ENCODE results near the gene CD72. TPM values are rescaled to one million over a fixed set of nuclear protein-coding genes. Genes with fewer than 3 reads are reported as not detected.

Gene CD72
- total and polyA plus RNA-seq, 7 donors, result 0.36 to 42.1 (median 1.2) TPM

DNA sequence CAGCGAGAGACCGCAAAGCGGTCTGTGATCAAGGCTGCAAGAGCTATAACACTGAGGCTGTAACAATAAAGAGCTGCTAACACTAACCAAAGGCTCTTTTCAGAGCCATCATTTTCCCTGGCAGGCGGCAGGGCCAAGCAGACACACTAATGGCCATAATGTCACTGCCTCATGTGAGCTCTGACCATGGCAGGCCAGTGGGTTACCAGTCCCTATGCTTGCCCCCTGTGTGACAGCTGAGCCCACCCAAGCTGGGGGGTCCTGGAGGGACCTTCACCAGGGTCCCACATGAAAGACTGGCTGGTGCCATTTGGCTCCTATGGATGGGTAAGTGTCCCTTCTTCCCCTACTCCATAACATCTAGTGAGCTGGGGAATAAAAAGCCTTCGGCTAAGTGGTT, 42.7 kb downstream of the CD72 start:
- no peak overlapping the region for H3K27ac ChIP-seq
- intact Hi-C loops (cut with DNase I), result no loop called here
- no peak for DNase-seq
- peaks cover 3 to 9% (median 4%) of the 10 kb centered on the region in 4 donors for H3K9me3 ChIP-seq
- no peaks in the 10 kb centered on the region for H3K4me1 ChIP-seq
- H3K36me3 ChIP-seq, result no peaks in the 10 kb centered on the region
- TF ChIP-seq POLR2AphosphoS5 (IDR thresholded peaks at IDR 0.05), result no peak
- TF ChIP-seq CTCF (IDR thresholded peaks at IDR 0.05), result no peak
- TF ChIP-seq EP300 (IDR thresholded peaks at IDR 0.05), result no peak
- TF ChIP-seq POLR2A (IDR thresholded peaks at IDR 0.05), result no peak
- H3K27me3 ChIP-seq, result no peaks in the 10 kb centered on the region
- WGBS, 2 donors, result 95 to 96% methylated on average over 5 of the region's 5 CpGs
- H3K4me3 ChIP-seq, result no peak overlapping the region

GRCh38 chr9:35574578-35575122, 43.6 kb downstream of the CD72 start:
- no peak for DNase-seq
- no peaks in the 10 kb centered on the region for H3K4me1 ChIP-seq
- H3K9me3 ChIP-seq, result peaks cover 0 to 5% (median 2%) of the 10 kb centered on the region in 4 donors
- no peak overlapping the region for H3K4me3 ChIP-seq
- 96 to 97% methylated on average over 2 of the region's 2 CpGs for WGBS, 2 donors
- TF ChIP-seq POLR2AphosphoS5 (IDR thresholded peaks at IDR 0.05) (no peak), EP300 (IDR thresholded peaks at IDR 0.05) (no peak), CTCF (IDR thresholded peaks at IDR 0.05) (no peak), POLR2A (IDR thresholded peaks at IDR 0.05) (no peak)
- intact Hi-C loops (cut with DNase I), result no loop called here
- no peak overlapping the region for H3K27ac ChIP-seq
- H3K27me3 ChIP-seq, result no peaks in the 10 kb centered on the region
- no peaks in the 10 kb centered on the region for H3K36me3 ChIP-seq

DNA sequence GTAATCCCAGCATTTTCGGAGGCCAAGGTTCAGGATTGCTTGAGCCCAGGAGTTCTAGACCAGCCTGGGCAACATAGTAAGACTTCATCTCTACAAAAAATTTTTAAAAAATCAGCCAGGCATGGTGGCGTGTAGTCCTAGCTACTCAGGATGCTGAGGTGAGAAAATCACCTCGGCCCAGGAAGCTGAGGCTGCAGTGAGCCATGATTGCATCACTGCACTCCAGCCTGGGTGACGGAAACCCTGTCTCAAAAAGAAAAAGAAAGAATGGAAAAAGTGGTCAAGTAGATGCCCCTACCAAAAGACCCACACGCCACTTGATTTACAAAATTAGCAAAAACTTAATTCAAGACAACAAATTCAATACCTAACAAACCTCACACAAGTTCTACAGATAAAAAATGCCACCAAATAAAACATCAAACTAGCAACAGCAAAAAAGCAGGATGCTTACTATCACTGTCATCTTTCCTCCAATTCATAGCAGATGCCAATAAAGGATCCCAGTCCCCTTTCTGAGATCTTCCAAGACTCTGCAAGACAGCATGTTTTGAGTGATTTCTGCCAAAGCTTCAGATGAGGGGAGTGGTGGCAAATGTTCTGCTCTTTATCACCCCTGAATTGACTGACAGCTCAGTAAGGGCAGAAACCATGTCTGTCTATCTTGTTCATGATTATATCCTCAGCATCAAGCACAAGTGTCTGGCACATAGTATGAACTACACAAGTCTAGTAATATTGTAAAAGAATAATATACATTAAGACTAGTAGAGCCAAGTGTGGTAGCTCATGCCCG, 47.3 kb downstream of the CD72 start:
- no peaks in the 10 kb centered on the region for H3K36me3 ChIP-seq
- WGBS, 2 donors, result 72 to 88% methylated on average over 6 of the region's 6 CpGs
- no peak for TF ChIP-seq CTCF (IDR thresholded peaks at IDR 0.05)
- no peak for TF ChIP-seq EP300 (IDR thresholded peaks at IDR 0.05)
- no peak for TF ChIP-seq POLR2A (IDR thresholded peaks at IDR 0.05)
- no peak for TF ChIP-seq POLR2AphosphoS5 (IDR thresholded peaks at IDR 0.05)
- no peaks in the 10 kb centered on the region for H3K4me1 ChIP-seq
- DNase-seq, result no peak
- H3K27me3 ChIP-seq, result no peaks in the 10 kb centered on the region
- intact Hi-C loops (cut with DNase I), result no loop called here
- no peaks in the 10 kb centered on the region for H3K9me3 ChIP-seq
- no peak overlapping the region for H3K27ac ChIP-seq
- H3K4me3 ChIP-seq, result no peak overlapping the region

DNA sequence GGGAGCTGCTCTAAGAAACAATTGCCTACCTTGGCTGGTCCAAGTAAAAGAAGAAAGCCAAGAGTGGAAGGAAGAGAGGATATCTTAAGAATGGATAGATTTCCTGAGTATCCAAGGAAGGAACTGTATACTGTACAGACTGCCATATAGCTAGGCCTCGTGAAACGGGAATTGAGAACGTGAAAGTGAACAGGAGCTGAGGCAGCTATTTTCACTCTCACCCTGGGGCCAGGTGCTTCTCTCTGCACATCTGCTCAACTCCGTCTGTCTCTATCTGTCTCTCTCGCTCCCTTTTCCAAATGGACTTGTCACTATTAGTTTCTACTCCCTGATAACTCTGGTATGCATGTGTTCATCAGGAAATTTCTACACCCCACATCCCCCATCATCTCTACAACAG, 49.0 kb downstream of the CD72 start:
- TF ChIP-seq CTCF (IDR thresholded peaks at IDR 0.05) (no peak), POLR2A (IDR thresholded peaks at IDR 0.05) (no peak), EP300 (IDR thresholded peaks at IDR 0.05) (no peak)
- no peaks in the 10 kb centered on the region for H3K27me3 ChIP-seq
- peaks cover 0 to 6% (median 4%) of the 10 kb centered on the region in 4 donors for H3K4me1 ChIP-seq
- H3K36me3 ChIP-seq, result no peaks in the 10 kb centered on the region
- no peaks in the 10 kb centered on the region for H3K9me3 ChIP-seq
- intact Hi-C loops (cut with DNase I), result loop anchor here (10.0 kb wide), 1 partner anchor 294 kb away; no protein-coding TSS in a partner anchor
- 78 to 88% methylated on average over 5 of the region's 5 CpGs for WGBS, 2 donors
- no peak for DNase-seq
- no peak overlapping the region for H3K27ac ChIP-seq
- no peak overlapping the region for H3K4me3 ChIP-seq

All from sigmoid colon (tissue), 7 donors.